T follicular helper cell (primary cell): ENCODE results near the gene NAALADL1.
"Not testable (repeated sequence)": the region's sequence is repeated elsewhere in the genome, so short reads cannot be mapped to it uniquely, and the experiment has no call there.

Source experiments
- DNase-seq: peaks from one replicate; pipeline ENCODE4 v3.0.0-alpha.2; 2020; ENCODE audit warnings: low read depth

The NAALADL1 gene

DNA sequence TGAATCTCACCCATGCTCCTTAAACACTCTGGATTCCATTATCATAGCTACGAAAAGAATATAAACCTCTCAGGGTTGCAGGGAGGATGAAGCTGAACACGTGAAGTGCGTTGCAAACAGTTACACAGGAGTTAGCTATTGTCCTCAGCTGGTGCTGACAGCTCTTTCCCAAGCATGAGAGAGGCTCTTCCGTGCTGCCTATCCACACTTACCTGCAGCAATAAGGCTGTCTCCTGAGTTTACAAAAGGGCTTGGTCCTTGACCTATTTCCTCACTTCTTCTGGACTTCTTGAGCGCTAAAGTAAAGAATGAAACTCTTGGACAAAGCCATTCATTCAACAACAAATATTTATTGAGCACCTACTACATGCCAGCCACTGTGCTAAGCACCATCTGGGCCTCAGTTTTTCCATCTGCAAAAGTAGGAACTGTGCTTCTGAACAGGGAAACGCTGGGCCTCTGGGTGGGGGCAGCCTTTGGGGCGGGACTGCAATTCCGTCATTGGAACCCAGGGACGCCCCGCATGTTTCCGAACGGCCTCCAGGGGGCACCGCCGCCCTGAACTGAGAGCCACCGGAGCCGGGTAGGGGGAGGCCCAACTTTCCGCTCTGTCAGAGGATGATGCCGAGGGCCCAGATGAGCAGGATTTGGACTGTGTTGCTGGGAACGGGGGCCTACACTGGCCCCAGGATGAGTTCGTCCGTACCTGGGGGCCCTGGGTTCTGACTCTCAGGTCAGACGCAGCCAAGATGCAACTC is 45.0 kb downstream of the NAALADL1 start:
- DNase-seq = peak; percentile 86

DNA sequence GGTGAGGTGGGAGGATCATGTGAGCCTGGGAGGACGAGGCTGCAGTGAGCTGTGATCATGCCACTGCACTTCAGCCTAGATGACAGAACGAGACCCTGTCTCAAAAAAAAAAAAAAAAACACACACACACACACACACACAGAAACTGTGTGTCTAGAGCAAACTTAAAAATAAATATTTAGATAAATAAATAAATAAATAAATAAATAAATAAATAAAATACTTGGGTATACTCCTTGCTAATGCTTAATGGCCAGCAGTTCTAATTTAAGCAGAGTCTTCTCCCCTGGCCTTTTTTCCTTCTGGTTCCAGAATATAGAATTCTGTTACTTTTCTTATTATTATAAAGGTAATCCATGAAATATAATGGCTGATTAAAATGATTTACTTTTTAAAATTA is 49.5 kb downstream of the NAALADL1 start:
- DNase-seq = no peak

DNA sequence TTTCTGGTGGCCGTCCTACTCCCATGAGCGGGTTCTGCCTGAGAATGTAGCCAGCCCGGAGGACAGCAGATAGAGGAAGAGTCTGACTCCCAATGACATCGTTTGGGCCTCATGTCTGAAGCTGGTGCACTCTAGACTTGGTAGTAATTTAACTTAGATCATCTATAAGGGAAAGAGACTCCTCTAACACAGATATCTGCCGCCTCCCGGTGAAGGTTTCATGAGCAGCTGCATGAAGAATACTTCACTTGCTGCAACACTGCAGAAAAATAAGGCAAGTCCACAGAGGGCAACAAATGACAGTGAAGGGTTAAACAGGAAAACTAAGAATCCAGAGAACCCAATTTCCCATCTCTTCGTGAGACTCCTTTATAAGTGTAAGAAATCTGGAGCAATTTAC is 50.3 kb downstream of the NAALADL1 start:
- DNase-seq = no peak

DNA sequence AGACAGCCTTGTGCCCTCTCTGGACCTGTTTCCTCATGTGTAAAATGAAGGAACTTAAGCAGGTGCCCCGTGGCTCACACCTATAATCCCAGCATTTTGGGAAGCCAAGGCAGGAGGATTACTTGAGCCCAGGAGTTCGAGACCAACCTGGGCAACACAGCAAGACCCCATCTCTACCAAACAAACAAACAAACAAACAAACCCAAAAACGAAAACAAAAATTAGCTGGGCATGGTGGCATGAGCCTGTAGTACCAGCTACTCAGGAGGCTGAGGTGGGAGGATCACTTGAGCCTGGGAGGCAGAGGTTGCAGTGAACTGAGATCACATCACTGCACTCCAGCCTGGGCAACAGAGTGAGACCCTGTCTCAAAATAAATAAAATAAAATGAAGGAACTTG is 54.4 kb downstream of the NAALADL1 start:
- not testable (repeated sequence) for DNase-seq

DNA sequence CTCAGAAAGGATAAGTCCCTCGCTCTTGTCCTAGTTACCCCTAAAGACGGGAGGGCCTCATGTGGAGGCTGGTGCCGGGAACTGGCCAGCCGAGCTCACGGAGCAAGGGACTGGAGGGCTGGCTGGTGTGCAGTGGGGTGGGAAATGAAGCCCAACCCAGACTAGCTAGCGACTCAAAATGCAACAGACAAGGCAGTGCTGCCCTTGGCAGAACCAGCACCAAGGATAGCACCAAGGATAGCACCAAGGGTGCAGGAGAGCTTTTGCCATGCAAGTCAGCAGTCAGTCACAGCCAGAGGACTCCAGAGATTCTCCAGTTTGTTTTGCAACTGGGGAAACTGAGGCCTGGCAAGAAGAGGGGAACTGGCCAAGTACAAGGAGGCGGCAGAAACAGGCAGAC is 55.1 kb downstream of the NAALADL1 start:
- DNase-seq = no peak

DNA sequence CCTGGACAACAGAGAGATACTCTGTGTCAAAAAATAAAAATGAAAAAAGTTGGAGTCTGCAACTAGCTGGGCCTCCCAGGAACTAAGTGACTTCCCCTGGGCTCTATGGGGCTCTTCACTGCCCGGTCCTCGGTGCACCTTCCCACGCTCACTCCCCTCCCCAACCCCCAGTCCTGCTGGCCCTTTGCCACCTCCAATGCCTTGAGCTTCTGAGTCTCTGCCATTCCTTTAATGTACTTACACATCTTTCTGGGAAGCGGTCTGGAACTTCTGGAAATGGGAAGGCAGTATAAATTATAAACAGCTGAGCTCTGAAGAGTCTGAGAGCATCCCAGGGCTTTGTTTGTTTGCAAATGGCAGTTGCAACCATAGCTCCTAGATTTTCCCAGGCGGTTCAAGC is 55.6 kb downstream of the NAALADL1 start:
- no peak for DNase-seq

DNA sequence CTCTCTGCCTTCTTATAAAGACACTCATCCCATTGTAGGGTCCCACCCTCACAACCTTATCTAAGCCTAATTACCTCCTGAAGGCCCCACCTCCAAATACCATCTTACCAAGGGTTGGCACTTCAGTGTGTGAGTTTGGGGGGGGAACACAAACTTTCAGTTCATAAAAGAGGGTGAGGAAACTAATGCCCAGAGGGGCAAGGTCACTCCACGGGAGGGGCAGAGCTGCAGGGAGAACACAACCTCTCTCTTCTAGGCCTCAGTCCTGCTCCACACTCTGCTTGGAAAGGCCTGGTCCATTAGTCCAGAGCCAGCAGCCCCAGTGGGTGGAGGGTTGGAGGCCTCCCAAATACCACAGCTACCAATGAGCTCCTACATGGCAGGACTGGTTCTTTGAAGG is 58.9 kb downstream of the NAALADL1 start:
- no peak for DNase-seq

DNA sequence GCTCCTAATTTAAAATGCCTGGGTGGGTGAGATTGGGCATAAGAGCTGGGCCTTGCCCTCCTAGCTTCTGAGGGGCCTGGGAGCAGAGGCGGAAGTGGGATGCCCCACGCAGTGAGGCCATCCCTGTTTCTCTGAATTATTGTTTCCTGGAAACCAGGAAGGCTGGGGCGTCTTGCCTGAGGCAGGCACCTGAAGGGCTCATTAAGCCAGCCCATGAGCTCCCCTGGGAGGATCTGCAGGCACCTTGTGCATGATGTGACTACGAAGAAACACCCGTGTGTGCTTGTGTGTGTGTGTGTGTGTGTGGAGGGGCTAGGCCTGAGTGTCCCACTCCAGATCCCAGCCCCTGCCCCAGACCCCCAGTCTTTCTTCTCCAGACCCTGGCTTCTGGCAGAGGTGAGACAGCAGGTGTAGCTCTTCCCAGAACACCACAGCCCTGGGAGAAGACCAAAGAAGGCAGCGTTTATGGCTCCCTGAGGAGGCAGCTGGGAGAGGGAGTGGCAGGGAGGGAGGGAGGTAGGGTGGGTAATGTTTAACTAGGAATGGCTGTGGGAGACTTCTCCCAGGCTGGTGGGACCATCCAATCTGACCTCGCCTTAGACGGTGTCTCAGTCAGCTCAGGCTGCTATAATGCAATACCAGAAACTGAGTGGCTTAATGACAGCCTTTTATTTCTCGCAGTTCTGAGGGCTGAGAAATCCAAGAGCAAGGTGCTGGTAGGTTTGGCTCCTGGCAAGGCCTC is 59.5 kb downstream of the NAALADL1 start:
- no peak for DNase-seq

DNA sequence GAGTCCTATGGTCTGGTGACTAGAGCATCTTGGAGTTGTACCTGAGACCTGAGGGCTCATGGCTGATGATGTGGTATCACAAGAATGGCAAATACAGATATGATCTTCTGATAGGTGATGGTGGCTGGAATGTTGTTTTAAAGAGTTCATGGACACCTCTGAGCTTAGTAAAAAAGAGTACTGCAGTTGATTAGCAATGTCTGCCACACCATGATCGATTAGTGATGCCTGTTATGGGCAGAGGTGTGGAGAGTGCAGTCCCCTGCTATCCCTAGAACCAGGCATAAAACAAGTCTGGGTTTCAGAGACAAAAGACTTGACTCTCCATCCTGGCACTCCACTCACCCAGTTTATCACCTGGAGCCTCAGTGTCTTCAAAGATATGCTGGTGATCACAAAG is 60.2 kb downstream of the NAALADL1 start:
- DNase-seq = no peak

DNA sequence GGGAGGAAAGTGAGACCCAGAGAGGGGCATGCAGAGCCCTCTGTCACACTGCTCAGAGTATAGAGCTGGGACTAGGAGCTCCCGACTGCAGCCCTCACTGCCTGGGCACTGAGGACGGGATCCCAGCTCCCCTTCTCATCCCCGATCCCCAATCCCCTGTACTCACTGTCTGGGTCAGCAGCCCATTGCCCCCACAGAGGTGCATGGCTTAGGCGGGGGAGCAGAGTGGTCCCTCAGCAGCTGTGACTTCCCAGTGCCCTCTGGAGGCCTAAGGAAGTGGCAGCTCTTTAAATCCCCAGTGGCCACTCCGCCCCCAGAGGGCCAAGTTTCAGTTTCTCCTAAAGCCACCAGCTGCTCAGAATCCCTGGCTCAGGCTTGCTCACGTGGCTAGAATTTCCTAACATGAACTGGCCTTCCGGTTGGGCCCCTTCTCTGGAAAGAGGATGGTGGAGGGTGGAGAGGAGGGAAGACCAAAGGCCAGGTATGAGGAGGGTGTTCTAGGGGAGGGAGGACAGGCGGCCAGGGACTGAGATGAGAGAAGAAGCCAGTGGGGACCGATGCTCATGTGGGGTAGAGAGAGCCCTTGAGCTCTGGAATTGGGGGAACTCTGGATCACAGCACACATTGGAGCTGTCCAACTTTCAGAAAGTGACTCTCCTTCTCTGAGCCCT is 61.5 kb downstream of the NAALADL1 start, which contains the start of gene BATF2:
BATF2 (minus strand) TSS at position 262 of the 671 bp plus-strand sequence; CDS start at position 205, 57 bp downstream.
- no peak for DNase-seq

DNA sequence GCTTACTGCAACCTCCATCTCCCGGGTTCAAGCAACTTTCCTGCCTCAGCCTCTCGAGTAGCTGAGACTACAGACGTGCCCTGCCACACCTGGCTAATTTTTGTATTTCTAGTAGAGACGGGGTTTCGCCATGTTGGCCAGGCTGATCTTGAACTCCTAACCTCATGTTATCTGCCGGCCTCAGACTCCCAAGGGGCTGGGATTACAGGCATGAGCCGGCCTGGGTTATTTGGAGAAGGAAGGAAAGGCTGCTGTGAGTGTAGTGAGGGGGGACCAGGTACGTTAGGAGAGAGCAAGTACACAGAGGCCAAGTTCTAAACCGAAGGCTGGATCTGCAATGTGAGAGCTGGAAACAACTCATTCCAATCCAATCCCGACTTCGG is 62.0 kb downstream of the NAALADL1 start:
- no peak for DNase-seq
